ENCODE data around the gene SCRN1. TPM values are rescaled to one million over a fixed set of nuclear protein-coding genes. Genes with fewer than 3 reads are reported as not detected.

The SCRN1 gene
- total and polyA plus RNA-seq, 2 donors from 2014 or later = 22.2 to 85.6 TPM

- Histone ChIP-seq H3K27me3 (ENCODE audit: control insufficient read depth, insufficient read depth, low read length) (no peaks in the 10 kb centered on the region), H3K4me3 (ENCODE audit: low read length in 3 of 3) (no peak overlapping the region), H3K4me1 (ENCODE audit: control insufficient read depth in 2 of 3, insufficient read depth in 2 of 3, low read depth in 1 of 3, low read length in 3 of 3) (peaks cover 0 to 5% (median 4%) of the 10 kb centered on the region in 3 donors), H3K9ac (ENCODE audit: low read length in 3 of 3) (no peak overlapping the region), H3K9me3 (ENCODE audit: control insufficient read depth in 2 of 3, insufficient read depth in 1 of 3, low read length in 3 of 3) (no peaks in the 10 kb centered on the region), H3K27ac (ENCODE audit: low read depth in 2 of 2, low read length in 2 of 2) (no peak overlapping the region), H3K36me3 (ENCODE audit: control insufficient read depth in 2 of 3, insufficient read depth in 3 of 3, low read length in 3 of 3) (no peaks in the 10 kb centered on the region)
- intact Hi-C loops (cut with DNase I) = no loop called here
- no peak for TF ChIP-seq CTCF (IDR thresholded peaks at IDR 0.05; ENCODE audit: borderline replicate concordance, extremely low read depth, insufficient read depth)
- no peak for DNase-seq
- no peak for FAIRE-seq
Observed at GRCh38 chr7:29914180-29914579, 75.4 kb downstream of the SCRN1 start.

GRCh38 chr7:29906200-29907022, 83.2 kb downstream of the SCRN1 start:
- intact Hi-C loops (cut with DNase I) = no loop called here
- Histone ChIP-seq H3K4me3 (ENCODE audit: low read length in 3 of 3) (no peak overlapping the region), H3K27ac (ENCODE audit: low read depth in 2 of 2, low read length in 2 of 2) (no peak overlapping the region), H3K27me3 (ENCODE audit: control insufficient read depth, insufficient read depth, low read length) (no peaks in the 10 kb centered on the region), H3K9ac (ENCODE audit: low read length in 3 of 3) (no peak overlapping the region), H3K4me1 (ENCODE audit: control insufficient read depth in 2 of 3, insufficient read depth in 2 of 3, low read depth in 1 of 3, low read length in 3 of 3) (no peaks in the 10 kb centered on the region), H3K36me3 (ENCODE audit: control insufficient read depth in 2 of 3, insufficient read depth in 3 of 3, low read length in 3 of 3) (no peaks in the 10 kb centered on the region), H3K9me3 (ENCODE audit: control insufficient read depth in 2 of 3, insufficient read depth in 1 of 3, low read length in 3 of 3) (peaks cover 0 to 5% (median 3%) of the 10 kb centered on the region in 3 donors)
- no peak for FAIRE-seq
- no peak for DNase-seq
- TF ChIP-seq CTCF (IDR thresholded peaks at IDR 0.05; ENCODE audit: borderline replicate concordance, extremely low read depth, insufficient read depth) = no peak

- no peaks in the 10 kb centered on the region for H3K9me3 ChIP-seq (ENCODE audit: control insufficient read depth in 2 of 3, insufficient read depth in 1 of 3, low read length in 3 of 3)
- no peaks in the 10 kb centered on the region for H3K4me1 ChIP-seq (ENCODE audit: control insufficient read depth in 2 of 3, insufficient read depth in 2 of 3, low read depth in 1 of 3, low read length in 3 of 3)
- no peaks in the 10 kb centered on the region for H3K27me3 ChIP-seq (ENCODE audit: control insufficient read depth, insufficient read depth, low read length)
- H3K27ac ChIP-seq (ENCODE audit: low read depth in 2 of 2, low read length in 2 of 2) = no peak overlapping the region
- H3K9ac ChIP-seq (ENCODE audit: low read length in 3 of 3) = no peak overlapping the region
- FAIRE-seq = no peak
- no peak for DNase-seq
- intact Hi-C loops (cut with DNase I) = no loop called here
- H3K4me3 ChIP-seq (ENCODE audit: low read length in 3 of 3) = no peak overlapping the region
- no peaks in the 10 kb centered on the region for H3K36me3 ChIP-seq (ENCODE audit: control insufficient read depth in 2 of 3, insufficient read depth in 3 of 3, low read length in 3 of 3)
- TF ChIP-seq CTCF (IDR thresholded peaks at IDR 0.05; ENCODE audit: borderline replicate concordance, extremely low read depth, insufficient read depth) = no peak
Observed at GRCh38 chr7:29900745-29901144, 88.9 kb downstream of the SCRN1 start.

Measured in kidney (tissue), 14 donors.